Dermis blood vessel endothelial cell (primary cell): ENCODE data around the gene CNGB1. TPM values are rescaled to one million over a fixed set of nuclear protein-coding genes. Genes with fewer than 3 reads are reported as not detected.
A peak's percentile ranks its signal among the peaks of the same experiment; 100 is the strongest.
"Not testable (repeated sequence)": the region's sequence is repeated elsewhere in the genome, so short reads cannot be mapped to it uniquely, and the experiment has no call there.

Experiments
- DNase-seq: peaks from one replicate; pipeline ENCODE4 v3.0.0; 2010
- total RNA-seq: library from RNA; depleted of rRNA; stranded (reverse); fragments of >200 nt; gene quantifications from 2 replicates; pipeline ENCODE4 v1.2.3, GENCODE V29; 2014

CNGB1 gene
- total RNA-seq, 1 donor from 2014 or later = not detected

GRCh38 chr16:57951204-57951960 lies 19.5 kb downstream of the CNGB1 start:
- no peak for DNase-seq

DNA sequence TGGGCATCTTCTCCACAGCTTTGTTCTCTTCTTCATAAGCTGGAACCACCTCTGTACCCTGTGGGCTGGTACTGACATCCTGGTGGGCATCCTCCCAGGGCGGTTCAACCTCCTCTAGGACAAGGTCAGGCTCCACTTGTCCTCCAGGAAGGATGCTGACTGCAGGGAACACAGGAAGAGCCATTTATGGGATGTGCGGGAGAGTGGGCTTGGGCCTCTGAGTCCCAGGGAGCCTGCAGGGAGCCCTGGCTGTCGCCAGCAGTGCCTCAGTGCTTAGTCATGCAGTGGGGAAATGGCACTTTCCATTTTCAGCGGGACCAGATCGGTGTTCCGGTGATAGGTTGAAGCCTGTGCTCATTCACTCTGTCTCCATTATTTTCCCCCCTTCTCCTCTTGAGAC lies 20.5 kb downstream of the CNGB1 start:
- DNase-seq = no peak

DNA sequence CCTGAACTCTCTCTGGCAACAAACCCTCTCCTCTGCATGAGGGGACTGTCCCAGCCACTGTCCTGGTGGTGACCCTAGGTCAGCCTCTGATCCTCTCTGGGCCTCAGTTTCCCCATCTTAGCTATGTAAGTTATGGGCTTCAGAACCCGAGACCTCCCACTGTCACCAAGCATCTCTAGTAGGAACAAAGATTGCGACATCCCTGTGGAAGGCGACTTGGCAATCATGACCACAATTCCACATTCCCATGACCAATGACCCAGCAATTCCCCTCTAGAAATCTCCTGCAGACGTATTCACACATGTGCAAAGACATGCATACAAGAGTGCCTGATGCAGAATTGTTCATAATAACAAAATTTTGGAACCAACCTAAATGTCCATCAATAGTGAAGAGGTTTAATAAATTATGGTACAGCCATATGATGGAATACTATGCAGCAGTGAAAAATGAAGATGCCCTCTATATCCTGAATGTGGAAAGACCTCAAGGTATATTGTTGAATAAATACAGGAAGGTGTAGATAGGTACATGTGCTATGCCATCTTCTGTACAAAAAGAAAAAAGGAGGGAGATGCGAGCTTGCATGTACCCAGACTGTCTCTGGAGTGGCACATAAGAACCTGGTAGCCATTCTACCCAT lies 21.2 kb downstream of the CNGB1 start:
- DNase-seq = no peak

GRCh38 chr16:57949013-57949412 lies 21.9 kb downstream of the CNGB1 start:
- no peak for DNase-seq

- DNase-seq = no peak
These were observed 22.9 kb downstream of the CNGB1 start for GRCh38 chr16:57948027-57948426.

- no peak for DNase-seq
These were observed 23.7 kb downstream of the CNGB1 start for GRCh38 chr16:57947261-57947660.

GRCh38 chr16:57946181-57946801 lies 24.6 kb downstream of the CNGB1 start:
- DNase-seq = no peak

DNA sequence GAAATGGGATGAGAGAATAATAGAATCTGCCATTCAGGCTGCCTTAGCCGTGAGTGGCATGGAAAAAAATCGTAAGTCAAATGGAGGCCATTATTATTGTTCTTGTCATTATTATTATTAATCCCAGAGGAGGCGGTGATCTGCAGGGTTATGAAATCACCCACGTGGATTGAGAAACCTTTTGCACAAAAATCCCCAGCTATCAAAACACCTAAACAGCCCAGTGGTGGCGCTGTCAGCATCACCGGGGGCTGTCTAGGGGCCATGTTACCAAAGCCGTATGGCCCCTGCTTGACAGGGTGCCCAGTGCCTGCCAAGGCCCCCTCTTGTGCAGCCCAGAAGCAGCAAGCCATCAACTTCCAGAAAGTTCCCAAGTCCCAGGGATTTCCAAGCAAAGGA lies 25.2 kb downstream of the CNGB1 start:
- no peak for DNase-seq

- no peak for DNase-seq
These were observed 25.8 kb downstream of the CNGB1 start for GRCh38 chr16:57944970-57945739.

- not testable (repeated sequence) for DNase-seq
These were observed 27.5 kb downstream of the CNGB1 start for GRCh38 chr16:57943381-57943780.

- DNase-seq = not testable (repeated sequence)
These were observed 29.0 kb downstream of the CNGB1 start for GRCh38 chr16:57941901-57942300.

GRCh38 chr16:57941016-57941664 lies 29.8 kb downstream of the CNGB1 start:
- peak; percentile 59 for DNase-seq

DNA sequence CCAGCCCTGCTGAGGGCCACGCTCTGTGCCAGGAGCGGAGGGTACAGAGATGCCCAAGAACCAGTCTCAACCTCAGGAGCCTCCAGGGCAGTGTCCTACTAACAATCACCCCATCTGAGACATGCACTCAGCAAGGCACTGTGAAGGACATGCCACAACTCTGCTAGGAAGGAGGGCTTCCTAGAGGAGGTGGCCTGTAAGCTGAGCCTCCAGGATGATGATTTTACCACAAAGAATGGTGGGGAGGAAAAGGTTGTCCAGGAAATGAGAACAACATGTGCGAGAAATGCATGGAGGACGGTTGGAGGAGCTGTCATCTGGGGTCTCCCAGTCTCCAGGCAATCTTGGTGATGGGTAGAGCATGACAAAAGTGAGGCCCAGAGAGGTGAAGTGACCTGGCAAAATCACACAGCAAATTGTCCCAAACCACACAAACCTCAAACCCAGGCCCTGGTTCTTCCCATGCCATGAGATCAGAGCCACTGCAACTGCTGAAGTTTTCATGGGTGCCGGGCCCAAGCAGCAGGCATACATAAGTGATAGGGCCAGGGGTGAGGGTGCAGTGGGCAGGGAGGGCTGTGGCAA lies 30.5 kb downstream of the CNGB1 start:
- DNase-seq = no peak

GRCh38 chr16:57939872-57940224 lies 31.1 kb downstream of the CNGB1 start:
- DNase-seq = no peak

DNA sequence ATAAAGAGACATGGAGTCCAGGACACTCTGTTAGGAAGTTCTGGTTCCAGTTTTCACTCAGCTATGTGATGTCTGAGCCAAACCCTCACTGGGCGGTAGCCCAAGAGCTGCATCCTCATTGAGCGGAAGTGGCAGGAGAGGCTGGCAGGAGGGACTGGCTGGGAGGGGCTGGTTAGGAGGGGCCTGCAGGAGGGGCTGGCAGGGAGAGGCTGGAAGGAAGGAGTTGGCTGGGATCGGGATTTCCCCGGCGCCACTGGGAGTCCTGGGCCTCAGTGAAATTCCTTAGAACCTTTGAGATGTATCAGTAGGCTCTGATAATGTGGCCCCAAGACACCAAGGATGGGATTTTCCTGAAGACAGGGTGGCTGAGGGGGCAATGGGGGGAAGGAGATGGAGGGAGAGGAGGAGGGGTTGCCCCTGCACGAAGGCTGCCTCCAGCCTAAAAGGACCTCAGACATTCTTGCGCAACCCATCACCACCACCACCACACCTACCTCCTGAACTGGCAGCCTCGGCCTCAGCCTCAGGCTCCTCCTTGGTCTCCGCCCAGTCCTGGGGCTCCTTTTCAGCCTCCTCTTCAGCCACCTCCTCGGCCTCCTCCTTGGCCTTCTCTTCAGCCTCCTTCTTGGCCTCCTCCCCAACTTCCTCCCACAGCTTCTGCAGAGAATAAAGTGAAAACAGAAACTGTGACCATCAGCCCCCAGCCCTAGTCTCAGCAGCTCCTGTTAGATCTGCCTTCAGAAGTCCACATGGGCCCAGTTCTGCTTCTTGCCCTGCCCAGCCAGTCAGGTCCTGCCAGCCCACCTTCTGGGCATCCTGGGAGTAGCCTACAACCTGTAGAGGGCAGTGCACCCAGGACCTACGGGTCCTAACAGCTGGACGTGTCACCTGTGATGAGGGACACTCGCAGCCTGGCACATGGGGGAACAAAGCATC lies 31.7 kb downstream of the CNGB1 start:
- peak; percentile 28 for DNase-seq

GRCh38 chr16:57938484-57938883 lies 32.4 kb downstream of the CNGB1 start:
- no peak for DNase-seq

DNA sequence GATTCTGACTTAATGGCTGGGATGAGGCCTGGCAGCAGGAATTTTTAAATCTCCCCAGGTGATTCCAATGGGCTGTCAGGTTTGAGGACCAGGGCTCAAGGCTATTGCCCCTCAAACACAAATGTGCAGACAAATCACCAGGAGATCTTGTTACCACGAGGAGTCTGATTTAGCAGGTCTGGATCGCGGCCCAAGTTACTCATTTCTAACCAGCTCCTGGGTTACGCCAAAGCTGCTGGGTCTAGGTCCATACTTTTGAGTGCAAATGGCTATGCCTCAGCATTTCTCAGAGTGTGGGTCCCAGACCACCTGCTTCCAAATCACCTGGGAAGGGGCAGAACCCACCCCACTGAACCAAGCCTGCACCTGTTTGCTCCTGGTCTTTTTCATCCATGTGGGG lies 33.1 kb downstream of the CNGB1 start:
- DNase-seq = no peak

- no peak for DNase-seq
These were observed 35.0 kb downstream of the CNGB1 start for GRCh38 chr16:57935904-57936303.

GRCh38 chr16:57930533-57930932 lies 40.4 kb downstream of the CNGB1 start:
- no peak for DNase-seq

DNA sequence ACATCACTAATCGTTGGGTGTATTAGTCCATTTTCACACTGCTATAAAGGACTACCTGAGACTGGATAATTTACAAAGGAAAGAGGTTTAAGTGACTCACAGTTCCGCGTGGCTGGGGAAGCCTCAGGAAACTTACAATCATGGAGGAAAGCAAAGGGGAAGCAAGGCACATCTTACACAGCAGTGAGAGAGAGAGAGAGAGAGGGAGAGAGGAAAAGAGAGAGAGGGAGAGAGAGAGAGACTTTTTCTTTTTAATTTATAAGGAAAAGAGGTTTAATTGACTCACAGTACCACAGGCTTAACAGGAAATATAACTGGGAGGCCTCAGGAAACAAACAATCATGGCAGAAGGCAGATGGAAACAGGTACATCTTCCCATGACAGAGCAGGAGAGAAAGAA lies 41.7 kb downstream of the CNGB1 start:
- DNase-seq = no peak

- DNase-seq = no peak
These were observed 44.9 kb downstream of the CNGB1 start for GRCh38 chr16:57926041-57926440.
